ENCODE measurements around the gene PTPRT.

Gene PTPRT

DNA sequence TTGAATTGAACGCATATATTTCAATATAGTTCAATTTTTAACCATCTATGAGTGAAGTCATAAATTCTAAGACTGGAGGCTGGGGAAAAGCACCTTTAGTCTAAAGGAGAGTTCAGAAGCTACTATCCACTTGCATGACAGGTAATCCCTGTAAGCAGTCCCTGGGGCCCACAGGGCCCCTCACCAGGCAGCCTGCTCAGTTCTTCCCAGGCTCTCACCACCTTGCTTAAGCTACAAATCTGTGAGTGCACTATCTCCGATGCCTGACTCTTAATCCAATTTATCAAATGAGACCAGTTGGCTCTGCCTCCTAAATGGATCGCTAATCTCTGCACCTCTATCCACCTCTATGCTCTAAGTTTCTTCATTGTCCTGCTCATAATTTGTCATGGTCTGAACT lies 413.8 kb downstream of the PTPRT start:
- DNase-seq: no peak

- no peak for DNase-seq
These were observed 414.7 kb downstream of the PTPRT start for GRCh38 chr20:42775037-42775436.

DNA sequence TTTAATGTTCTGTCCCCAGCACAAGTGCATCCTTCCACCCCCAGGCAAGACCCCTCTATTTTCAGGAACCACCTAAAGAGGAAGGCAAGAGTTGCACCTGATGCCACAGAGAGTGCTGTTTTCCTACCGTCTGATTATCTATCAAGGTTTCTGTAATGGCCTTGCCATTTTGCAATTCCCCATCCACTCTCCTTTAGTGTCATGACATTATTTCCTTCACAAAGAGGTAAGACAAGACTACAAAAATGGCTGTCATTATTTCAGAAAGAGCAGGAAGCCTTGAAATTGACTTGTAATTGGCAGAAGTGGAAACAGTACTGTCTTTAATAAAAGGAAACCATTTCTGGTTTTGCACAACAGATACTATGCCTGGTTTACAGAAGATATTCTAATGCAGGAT lies 426.7 kb downstream of the PTPRT start:
- DNase-seq: no peak

DNA sequence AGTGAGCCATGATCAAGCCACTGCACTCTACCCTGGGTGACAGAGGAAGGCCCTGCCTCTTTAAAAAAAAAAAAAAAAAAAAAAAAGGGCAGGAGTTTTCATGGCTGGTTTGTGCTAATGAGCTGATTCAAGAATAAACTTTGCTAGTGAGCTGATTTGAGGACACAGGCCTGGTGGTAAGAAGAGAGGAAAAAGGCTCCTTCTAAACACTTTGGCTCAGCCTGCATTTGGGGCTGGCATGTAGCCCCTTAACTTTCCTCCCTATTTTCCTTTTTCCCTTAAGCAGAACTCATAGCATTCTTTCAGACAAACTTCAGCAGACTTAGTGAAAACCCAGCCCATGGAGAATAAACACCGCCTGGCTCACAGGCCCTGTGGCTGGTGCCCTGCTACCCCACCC lies 432.7 kb downstream of the PTPRT start:
- no peak for DNase-seq

DNA sequence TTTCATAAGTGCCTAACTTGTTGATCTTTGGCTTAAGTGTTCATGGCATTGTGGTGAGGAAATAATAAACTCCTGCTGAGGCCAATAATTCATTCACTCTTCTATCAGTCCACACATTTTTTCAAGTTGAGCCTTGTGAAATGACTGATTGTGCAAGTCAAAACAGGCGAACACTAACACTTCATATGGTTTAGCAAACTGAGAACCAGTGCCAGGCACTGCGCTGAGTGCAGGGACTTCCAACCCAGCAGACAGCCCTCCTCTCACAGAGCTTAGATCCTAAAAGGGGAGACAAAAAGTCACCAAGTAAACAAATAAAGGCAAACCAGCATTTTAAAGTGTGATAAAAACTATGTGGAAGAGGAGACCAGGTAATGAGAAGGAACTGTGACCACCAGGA lies 435.0 kb downstream of the PTPRT start:
- no peak for DNase-seq

DNA sequence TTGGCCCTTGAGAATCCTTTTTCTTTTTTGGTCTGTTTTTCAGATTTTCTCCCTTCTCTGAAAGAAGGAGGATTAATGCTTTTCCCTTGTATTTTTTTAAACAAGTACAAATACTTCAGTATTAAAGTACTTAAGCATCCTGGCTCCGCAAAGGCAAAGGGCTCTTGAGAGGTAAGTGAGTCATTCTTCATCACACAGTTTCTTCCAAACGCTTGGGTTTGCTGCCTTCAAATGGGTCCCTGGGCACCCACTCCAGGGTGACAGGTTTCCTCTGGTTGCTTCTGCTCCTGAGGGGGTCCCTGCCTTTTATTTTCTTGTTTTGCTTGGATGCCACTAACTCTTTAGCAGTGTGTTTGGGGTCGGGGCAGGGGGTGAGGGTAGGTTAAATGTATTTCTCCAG lies 437.1 kb downstream of the PTPRT start:
- no peak for DNase-seq

DNA sequence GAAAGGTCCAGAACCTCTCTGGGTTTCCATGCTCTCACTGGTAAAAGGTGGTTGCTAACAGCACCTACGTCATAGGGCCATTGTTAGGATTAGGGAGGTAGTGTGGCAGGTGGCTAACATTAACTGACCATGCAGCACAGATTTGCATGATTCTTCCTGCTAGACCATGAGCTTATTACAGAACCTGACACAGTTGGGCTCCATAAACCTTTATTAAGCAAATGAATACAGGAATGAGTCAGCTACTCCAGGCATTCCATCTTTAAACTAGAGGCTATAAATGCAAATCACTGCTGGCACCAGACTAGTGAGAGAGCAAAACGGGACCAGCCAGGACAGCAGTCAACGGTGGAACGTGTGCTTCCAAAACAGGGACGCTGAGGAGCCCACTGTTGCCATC lies 440.1 kb downstream of the PTPRT start:
- no peak for DNase-seq

- DNase-seq: no peak
These were observed 441.8 kb downstream of the PTPRT start for GRCh38 chr20:42747765-42748411.

GRCh38 chr20:42744756-42745465 lies 444.8 kb downstream of the PTPRT start:
- DNase-seq: no peak

GRCh38 chr20:42742926-42743325 lies 446.8 kb downstream of the PTPRT start:
- no peak for DNase-seq

GRCh38 chr20:42741906-42742305 lies 447.8 kb downstream of the PTPRT start:
- no peak for DNase-seq

DNA sequence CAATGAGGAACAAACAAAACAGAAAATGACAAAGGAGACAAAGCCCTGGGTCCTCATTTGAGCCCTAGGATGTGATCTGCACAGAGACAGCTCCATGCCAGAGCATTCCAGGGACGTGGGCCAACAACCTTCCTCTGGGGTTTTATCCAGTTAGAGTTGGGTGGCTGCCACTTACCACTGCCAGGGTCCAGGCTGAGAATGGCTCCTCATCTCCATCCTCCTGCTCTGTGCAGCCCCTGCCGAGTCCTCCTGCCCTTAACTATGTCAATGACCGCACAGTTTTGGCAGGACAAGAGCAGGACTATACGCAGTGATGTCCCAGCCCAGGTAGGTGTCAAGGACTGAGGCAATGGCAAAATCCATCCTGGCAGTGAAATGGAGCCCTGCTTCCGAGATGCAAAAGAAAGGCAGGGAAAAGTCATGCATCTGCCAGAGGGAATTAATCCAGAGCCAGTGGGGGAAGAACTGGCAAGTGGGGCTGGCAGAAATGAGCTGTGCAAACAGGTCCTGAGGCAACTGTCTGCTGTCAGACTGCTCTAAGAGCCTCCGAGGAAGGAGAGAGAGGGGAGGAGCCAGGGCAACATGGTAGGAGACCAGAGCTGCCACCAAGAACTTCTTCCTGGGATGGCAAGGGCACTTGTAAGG lies 449.4 kb downstream of the PTPRT start:
- DNase-seq: no peak

DNA sequence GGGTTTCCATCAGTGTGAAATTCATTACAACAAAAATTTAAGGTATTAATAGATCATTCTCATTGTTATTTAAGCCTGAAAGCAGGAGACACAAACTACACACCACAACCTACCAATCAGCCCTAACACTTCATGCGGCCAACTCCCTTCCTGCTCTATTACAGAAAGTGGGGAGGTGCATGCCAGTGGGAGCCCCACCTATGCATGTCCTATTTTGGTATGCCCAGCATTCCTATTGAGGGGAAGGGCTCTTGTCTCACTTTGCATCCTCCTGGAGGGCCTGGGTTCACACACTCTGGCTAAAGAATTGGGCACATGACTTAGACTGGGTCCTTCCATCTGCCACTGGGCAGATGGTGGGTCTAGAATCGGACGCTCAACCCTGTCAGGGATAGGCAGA lies 450.0 kb downstream of the PTPRT start:
- DNase-seq: no peak

DNA sequence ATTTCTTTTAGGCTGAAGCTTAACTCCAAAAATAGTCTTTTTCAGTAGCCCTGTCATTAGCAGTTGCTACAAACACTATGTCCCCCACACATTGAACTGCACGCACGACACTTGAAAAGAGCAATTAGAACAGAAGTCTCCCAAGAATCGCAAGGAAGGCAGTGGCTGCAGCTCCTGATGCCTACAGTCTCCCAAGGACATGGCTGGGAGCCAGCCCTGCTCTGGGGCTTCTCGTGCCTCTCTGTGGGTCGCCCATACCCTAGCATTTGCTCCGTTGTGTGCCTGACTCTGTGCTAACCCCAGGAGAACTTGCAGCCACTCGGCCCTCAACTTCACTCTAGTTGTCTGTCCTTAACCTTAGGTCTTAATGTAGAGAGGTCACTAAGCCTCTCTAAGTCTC lies 454.2 kb downstream of the PTPRT start:
- no peak for DNase-seq

- no peak for DNase-seq
These were observed 454.9 kb downstream of the PTPRT start for GRCh38 chr20:42734660-42735368.

DNA sequence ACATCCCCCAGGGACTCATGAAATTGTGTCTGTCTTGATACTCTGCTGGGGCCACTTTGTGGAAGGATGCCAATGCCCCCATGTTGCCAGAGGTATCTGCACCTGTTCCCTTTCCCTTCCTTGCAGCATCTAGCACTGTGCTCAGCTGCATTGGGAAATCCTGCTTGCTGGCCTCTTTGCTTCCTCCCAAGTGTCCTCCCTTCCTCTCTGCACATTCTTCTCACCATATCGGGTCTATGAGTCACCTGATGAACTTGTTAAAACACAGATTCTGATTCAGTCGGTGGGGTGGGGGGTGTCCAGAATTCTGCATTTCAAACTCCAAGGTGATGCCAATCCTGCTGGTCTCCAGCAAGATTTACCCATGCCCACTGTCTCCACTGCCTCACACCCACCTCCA lies 467.8 kb downstream of the PTPRT start:
- DNase-seq: no peak

GRCh38 chr20:42714298-42715141 lies 475.2 kb downstream of the PTPRT start:
- no peak for DNase-seq

GRCh38 chr20:42708266-42708665 lies 481.4 kb downstream of the PTPRT start:
- DNase-seq: no peak

DNA sequence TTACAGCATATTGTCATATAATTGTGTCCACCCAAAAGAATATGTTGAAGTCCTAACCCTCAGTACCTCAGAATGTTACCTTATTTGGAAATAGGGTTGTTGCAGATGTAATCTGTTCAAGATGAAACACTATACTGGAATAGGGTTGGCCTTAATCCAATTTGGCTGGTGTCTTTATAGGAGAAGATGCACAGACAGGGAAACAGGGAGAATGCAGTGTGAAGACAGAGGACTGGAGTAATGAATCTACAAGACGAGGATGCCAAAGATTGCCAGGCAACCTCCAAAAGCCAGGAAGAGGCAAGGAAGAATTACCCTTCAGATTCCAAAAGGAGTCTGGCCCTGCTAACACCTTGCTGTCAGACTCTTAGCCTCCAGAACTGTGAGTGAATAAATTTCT lies 482.9 kb downstream of the PTPRT start:
- no peak for DNase-seq

- no peak for DNase-seq
These were observed 484.2 kb downstream of the PTPRT start for GRCh38 chr20:42705550-42705949.

DNA sequence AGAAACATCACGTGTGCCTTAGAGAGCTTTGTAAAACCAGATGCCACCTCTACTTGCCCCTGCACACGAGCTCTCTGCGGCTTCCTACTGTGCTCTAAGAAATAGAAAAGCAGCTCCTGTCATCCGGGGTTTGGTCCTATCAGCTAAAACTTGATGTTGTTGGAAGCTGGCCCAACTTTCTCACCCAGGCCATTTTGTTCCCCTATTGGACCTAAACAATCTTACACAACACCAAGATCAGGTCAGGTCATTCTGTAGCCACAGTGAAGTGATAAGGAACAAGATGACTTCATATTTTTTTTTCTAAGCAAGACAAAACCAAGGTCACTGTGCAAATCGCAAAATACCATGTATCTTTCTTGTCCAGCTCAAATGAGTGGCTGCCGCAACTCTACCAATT lies 486.0 kb downstream of the PTPRT start:
- no peak for DNase-seq

DNA sequence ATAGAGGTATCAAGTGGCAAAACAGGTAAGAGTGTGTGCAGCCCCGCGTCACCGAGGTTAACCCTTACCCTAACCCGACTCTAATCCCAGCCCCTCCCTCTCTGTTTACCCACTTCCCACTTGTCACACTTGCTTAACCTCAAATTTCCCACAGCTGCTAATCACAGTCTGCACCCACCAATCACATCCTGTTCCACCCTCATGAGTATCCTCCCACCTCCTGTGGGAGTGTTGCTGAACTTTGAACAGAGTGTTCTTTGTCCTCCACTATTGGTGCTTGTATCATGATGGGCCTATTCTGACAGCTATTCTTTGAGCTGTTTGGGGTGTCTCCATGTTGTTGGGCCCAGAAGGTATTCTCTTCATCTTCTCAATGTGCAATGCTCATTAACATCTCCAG lies 487.8 kb downstream of the PTPRT start:
- DNase-seq: no peak

- DNase-seq: no peak
These were observed 489.3 kb downstream of the PTPRT start for GRCh38 chr20:42700372-42700771.

Data from activated CD4-positive, alpha-beta T cell treated with anti-CD3 and anti-CD28 coated beads for 48 hours (primary cell).